ENCODE measurements around the gene TRNT1.

TRNT1 gene

DNA sequence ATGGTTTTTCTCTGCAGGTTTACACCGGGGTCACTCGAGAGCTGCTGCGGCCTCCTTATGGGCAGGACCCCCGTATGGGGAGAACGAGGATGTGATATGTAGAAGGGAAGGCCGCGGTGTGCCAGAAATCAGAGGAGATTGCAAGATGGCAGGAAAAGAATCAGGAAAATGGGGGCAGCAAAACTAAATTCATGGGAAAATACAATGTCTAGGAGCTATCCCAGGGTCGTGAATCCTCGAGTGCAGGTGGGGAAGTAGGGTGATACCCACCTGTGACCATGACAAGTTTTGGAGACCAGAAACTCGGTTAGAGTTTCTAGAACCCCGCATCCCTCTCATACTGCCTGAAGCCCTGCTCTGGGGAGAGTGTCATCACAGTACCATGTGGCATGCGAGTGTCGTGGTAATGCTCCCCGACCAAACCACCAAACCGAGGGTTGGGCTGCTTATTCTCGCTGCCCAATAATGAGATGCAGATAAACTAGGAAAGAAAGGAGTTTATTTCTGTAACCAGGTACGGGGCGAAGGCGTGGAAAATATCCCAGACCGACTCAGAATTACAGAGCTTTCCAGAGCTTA, 781 bp downstream of the TRNT1 start:
- Histone ChIP-seq H3K27me3 (ENCODE audit: control insufficient read depth, low read length) (no peaks in the 10 kb centered on the region), H3K79me2 (ENCODE audit: control insufficient read depth, low read length) (peaks cover 51% of the 10 kb centered on the region), H3K4me1 (ENCODE audit: control insufficient read depth, low read length) (peaks cover 25% of the 10 kb centered on the region), H3K27ac (ENCODE audit: low read depth, low read length) (peak overlapping the region; percentile 60), H3K36me3 (ENCODE audit: control insufficient read depth, low read length) (peaks cover 44% of the 10 kb centered on the region), H3K4me2 (ENCODE audit: low read length) (peak overlapping the region; percentile 96), H4K20me1 (ENCODE audit: control insufficient read depth, insufficient read depth, low read depth, low read length) (no peaks in the 10 kb centered on the region), H3K9me3 (ENCODE audit: control insufficient read depth, insufficient read depth, low read length) (no peaks in the 10 kb centered on the region), H3K4me3 (ENCODE audit: low read length) (peak overlapping the region; percentile 97), H3F3A (ENCODE audit: control insufficient read depth, insufficient read depth) (peaks cover 3% of the 10 kb centered on the region; the same call in 1 of the 2 replicates), H3K9me2 (replicated peaks; ENCODE audit: control insufficient read depth, low read length) (no peaks in the 10 kb centered on the region)
- TF ChIP-seq EZH2phosphoT487 (IDR thresholded peaks at IDR 0.05; ENCODE audit: borderline replicate concordance, low read length) = no peak
- TF ChIP-seq, protein P1, sequence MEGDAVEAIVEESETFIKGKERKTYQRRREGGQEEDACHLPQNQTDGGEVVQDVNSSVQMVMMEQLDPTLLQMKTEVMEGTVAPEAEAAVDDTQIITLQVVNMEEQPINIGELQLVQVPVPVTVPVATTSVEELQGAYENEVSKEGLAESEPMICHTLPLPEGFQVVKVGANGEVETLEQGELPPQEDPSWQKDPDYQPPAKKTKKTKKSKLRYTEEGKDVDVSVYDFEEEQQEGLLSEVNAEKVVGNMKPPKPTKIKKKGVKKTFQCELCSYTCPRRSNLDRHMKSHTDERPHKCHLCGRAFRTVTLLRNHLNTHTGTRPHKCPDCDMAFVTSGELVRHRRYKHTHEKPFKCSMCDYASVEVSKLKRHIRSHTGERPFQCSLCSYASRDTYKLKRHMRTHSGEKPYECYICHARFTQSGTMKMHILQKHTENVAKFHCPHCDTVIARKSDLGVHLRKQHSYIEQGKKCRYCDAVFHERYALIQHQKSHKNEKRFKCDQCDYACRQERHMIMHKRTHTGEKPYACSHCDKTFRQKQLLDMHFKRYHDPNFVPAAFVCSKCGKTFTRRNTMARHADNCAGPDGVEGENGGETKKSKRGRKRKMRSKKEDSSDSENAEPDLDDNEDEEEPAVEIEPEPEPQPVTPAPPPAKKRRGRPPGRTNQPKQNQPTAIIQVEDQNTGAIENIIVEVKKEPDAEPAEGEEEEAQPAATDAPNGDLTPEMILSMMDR (IDR thresholded peaks at IDR 0.05; ENCODE audit: low read depth, low read length, poor library complexity, severe bottlenecking) = no peak

DNA sequence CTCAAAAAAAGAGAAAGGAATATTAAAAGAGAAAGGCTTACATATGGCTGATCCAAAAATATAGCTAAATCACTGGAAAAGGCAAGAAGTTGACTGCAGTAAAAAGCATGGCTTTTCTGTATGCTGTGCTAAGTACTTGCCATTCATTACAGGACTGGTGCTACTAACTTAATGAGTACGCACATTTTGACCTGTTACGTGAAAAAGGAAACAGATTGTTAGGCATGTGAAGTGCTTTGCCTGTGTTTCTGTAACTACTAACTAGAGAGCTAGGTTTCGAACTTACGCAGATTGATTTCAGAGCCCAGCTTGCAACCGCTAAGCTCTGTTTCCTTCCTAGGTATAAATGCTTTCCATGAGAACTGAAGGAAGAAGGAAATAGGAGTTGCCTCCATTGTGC, 2.8 kb downstream of the TRNT1 start:
- Histone ChIP-seq H3K27ac (ENCODE audit: low read depth, low read length) (no peak overlapping the region), H3K9me2 (replicated peaks; ENCODE audit: control insufficient read depth, low read length) (no peaks in the 10 kb centered on the region), H4K20me1 (ENCODE audit: control insufficient read depth, insufficient read depth, low read depth, low read length) (no peaks in the 10 kb centered on the region), H3K79me2 (ENCODE audit: control insufficient read depth, low read length) (peaks cover 71% of the 10 kb centered on the region), H3K9me3 (ENCODE audit: control insufficient read depth, insufficient read depth, low read length) (no peaks in the 10 kb centered on the region), H3K4me2 (ENCODE audit: low read length) (peak overlapping the region; percentile 1; the same call in 1 of the 2 replicates), H3K27me3 (ENCODE audit: control insufficient read depth, low read length) (no peaks in the 10 kb centered on the region), H3K36me3 (ENCODE audit: control insufficient read depth, low read length) (peaks cover 64% of the 10 kb centered on the region), H3K4me3 (ENCODE audit: low read length) (no peak overlapping the region), H3F3A (ENCODE audit: control insufficient read depth, insufficient read depth) (no peaks in the 10 kb centered on the region), H3K4me1 (ENCODE audit: control insufficient read depth, low read length) (peaks cover 25% of the 10 kb centered on the region)
- TF ChIP-seq EZH2phosphoT487 (IDR thresholded peaks at IDR 0.05; ENCODE audit: borderline replicate concordance, low read length) = no peak

DNA sequence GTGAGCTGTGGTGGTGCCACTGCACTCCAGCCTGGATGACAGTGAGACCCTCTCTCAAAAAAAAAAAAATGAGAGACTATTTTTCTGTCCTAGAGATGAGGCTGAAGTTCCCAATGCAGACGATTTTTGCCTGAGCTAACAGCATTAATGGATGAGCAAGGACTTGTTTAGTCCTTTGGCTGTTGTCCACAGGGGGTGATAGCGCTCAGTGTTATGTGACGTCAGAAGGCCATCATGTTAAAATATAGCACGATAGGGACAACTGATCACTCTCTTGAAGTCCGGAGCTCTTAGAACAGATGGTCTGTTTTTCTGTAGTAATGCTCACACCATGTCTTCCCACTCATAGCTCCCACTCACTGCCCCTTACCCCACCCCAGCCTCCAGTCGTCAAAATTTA, 6.8 kb downstream of the TRNT1 start:
- peaks cover 86% of the 10 kb centered on the region for H3K79me2 ChIP-seq (ENCODE audit: control insufficient read depth, low read length)
- H3K27ac ChIP-seq (ENCODE audit: low read depth, low read length) = no peak overlapping the region
- H3K36me3 ChIP-seq (ENCODE audit: control insufficient read depth, low read length) = peaks cover 85% of the 10 kb centered on the region
- H3K27me3 ChIP-seq (ENCODE audit: control insufficient read depth, low read length) = no peaks in the 10 kb centered on the region
- no peaks in the 10 kb centered on the region for H3K9me2 ChIP-seq (replicated peaks; ENCODE audit: control insufficient read depth, low read length)
- no peak for TF ChIP-seq EZH2phosphoT487 (IDR thresholded peaks at IDR 0.05; ENCODE audit: borderline replicate concordance, low read length)
- TF ChIP-seq, protein P1 (IDR thresholded peaks at IDR 0.05; ENCODE audit: low read depth, low read length, poor library complexity, severe bottlenecking) = no peak
- H3K4me2 ChIP-seq (ENCODE audit: low read length) = no peak overlapping the region
- no peak overlapping the region for H3K4me3 ChIP-seq (ENCODE audit: low read length)
- no peaks in the 10 kb centered on the region for H4K20me1 ChIP-seq (ENCODE audit: control insufficient read depth, insufficient read depth, low read depth, low read length)
- peaks cover 6% of the 10 kb centered on the region for H3K4me1 ChIP-seq (ENCODE audit: control insufficient read depth, low read length)
- no peaks in the 10 kb centered on the region for H3K9me3 ChIP-seq (ENCODE audit: control insufficient read depth, insufficient read depth, low read length)
- no peaks in the 10 kb centered on the region for H3F3A ChIP-seq (ENCODE audit: control insufficient read depth, insufficient read depth)

DNA sequence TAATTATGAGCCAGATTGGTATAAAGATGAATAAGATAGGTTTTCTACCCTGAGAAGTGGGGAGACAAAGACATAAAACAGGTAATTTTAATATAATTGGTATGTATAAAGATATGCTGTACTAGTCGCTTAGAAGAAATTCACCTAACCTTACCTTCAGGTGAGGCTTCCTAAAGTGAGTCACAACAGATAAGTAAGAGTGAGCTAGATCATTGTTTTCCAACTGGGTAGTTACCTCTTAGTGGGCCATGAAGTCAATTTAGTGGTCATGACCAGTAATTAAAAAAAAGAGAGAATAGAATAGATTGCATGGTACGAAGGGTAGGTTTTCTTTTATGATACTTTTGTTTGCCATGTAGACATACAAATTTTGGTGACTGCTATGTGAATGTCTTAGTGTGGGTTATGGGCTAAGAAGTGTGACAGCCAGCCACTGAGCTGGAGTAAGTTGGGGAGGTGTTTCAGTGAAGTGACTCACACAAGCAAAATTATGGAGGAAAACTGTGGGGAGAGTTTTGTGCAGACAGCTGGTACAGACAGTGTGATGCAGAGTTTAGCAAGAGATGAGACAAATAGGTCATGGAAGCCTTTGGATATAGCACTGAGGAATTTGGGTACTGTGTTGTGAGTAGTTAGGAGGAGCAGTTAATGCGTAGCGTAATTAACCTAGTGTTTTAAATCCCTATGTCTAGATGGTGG, 8.2 kb downstream of the TRNT1 start:
- Histone ChIP-seq H3K9me2 (replicated peaks; ENCODE audit: control insufficient read depth, low read length) (no peaks in the 10 kb centered on the region), H3K4me2 (ENCODE audit: low read length) (no peak overlapping the region), H4K20me1 (ENCODE audit: control insufficient read depth, insufficient read depth, low read depth, low read length) (no peaks in the 10 kb centered on the region), H3F3A (ENCODE audit: control insufficient read depth, insufficient read depth) (no peaks in the 10 kb centered on the region), H3K36me3 (ENCODE audit: control insufficient read depth, low read length) (peaks cover 85% of the 10 kb centered on the region), H3K4me1 (ENCODE audit: control insufficient read depth, low read length) (no peaks in the 10 kb centered on the region), H3K79me2 (ENCODE audit: control insufficient read depth, low read length) (peaks cover 75% of the 10 kb centered on the region), H3K27me3 (ENCODE audit: control insufficient read depth, low read length) (no peaks in the 10 kb centered on the region), H3K4me3 (ENCODE audit: low read length) (no peak overlapping the region), H3K27ac (ENCODE audit: low read depth, low read length) (no peak overlapping the region), H3K9me3 (ENCODE audit: control insufficient read depth, insufficient read depth, low read length) (no peaks in the 10 kb centered on the region)
- TF ChIP-seq EZH2phosphoT487 (IDR thresholded peaks at IDR 0.05; ENCODE audit: borderline replicate concordance, low read length) = no peak
- TF ChIP-seq, protein P1 (IDR thresholded peaks at IDR 0.05; ENCODE audit: low read depth, low read length, poor library complexity, severe bottlenecking) = no peak
